HepG2 (cell line): ENCODE data around the gene METTL1. TPM values are rescaled to one million over a fixed set of nuclear protein-coding genes. Genes with fewer than 3 reads are reported as not detected.

Source experiments
- AGO2 ChIP-seq: fragments of 200-400 bp; formaldehyde crosslinking; optimal IDR thresholded peaks from 2 replicates; pipeline ENCODE3; 2017; ENCODE audit warnings: mild to moderate bottlenecking, low read depth, low read length, moderate library complexity
- GLI4 ChIP-seq: sonication (generic); formaldehyde crosslinking; IDR thresholded peaks from 2 replicates; pipeline ENCODE4 v1.5.1; 2020; ENCODE audit warnings: missing genetic modification reagents, mild to moderate bottlenecking, moderate library complexity, borderline replicate concordance
- HCFC1 ChIP-seq: fragments of 150-350 bp; IDR thresholded peaks from 2 replicates; pipeline ENCODE4 v1.6.1; 2014; ENCODE audit warnings: low read depth, low read length
- HNF4G ChIP-seq, 2 experiments: sonication (generic) in 1 of 2; formaldehyde crosslinking in 1 of 2; IDR thresholded peaks; 2 replicates each; pipeline versions ENCODE4 v1.4.0 to v1.6.1; 2011 to 2020; ENCODE audit warnings: borderline replicate concordance in 2 of 2, low read depth in 2 of 2, mild to moderate bottlenecking in 2 of 2, low read length in 1 of 2, missing genetic modification reagents in 1 of 2, moderate library complexity in 1 of 2
- SMYD3 ChIP-seq: sonication (generic); formaldehyde crosslinking; IDR thresholded peaks from 2 replicates; pipeline ENCODE4 v1.8.1; 2023; ENCODE audit warnings: mild to moderate bottlenecking, missing genetic modification reagents
- SOX5 ChIP-seq: IDR thresholded peaks from 2 replicates; pipeline ENCODE4 v1.6.1; 2016; ENCODE audit warnings: borderline replicate concordance
- ZBTB8A ChIP-seq: sonication (generic); formaldehyde crosslinking; IDR thresholded peaks from 2 replicates; pipeline ENCODE4 v1.4.0; 2020; ENCODE audit warnings: mild to moderate bottlenecking, low read depth, missing genetic modification reagents, borderline replicate concordance
- polyA plus RNA-seq, 8 experiments: library from polyadenylated mRNA; depleted of rRNA in 3 of 8; stranded (reverse) in 7 of 8; unstranded in 1 of 8; fragments of >200 nt; fragmentation: Illumina TruSeq in 4 of 8; extraction: Trizol in 4 of 8; gene quantifications; 2 replicates each; pipeline versions ENCODE4 v1.2.1 to v1.2.3, GENCODE V29; 2011 to 2016; ENCODE audit warnings: low read depth in 4 of 8, missing spikeins in 1 of 8, mixed read lengths in 1 of 8; ENCODE audit not compliant: insufficient read depth in 1 of 8
- total RNA-seq, 5 experiments: library from RNA; depleted of rRNA; stranded (reverse); fragments of >200 nt; fragmentation: Illumina TruSeq; extraction: Trizol; gene quantifications; 2 replicates each; pipeline ENCODE4 v1.2.3, GENCODE V29; 2016; ENCODE audit warnings: low read depth in 1 of 5
- TF ChIP-seq, protein P1 (sequence below): sonication (generic); formaldehyde crosslinking; IDR thresholded peaks from 2 replicates; pipeline ENCODE4 v1.4.0; 2020; ENCODE audit warnings: mild to moderate bottlenecking, missing genetic modification reagents
- TF ChIP-seq, protein P2 (sequence below): IDR thresholded peaks from 2 replicates; pipeline ENCODE4 v1.6.1; 2016; ENCODE audit warnings: missing compliant biosample characterization, missing genetic modification reagents, borderline replicate concordance
- TF ChIP-seq, protein P3 (sequence below): IDR thresholded peaks from 2 replicates; pipeline ENCODE4 v1.6.1; 2016; ENCODE audit warnings: mild to moderate bottlenecking, missing biosample characterization, missing genetic modification reagents
- TF ChIP-seq, protein P4 (sequence below): sonication (generic); formaldehyde crosslinking; IDR thresholded peaks from 2 replicates; pipeline ENCODE4 v1.4.0; 2020; ENCODE audit warnings: mild to moderate bottlenecking, missing genetic modification reagents

Gene METTL1
- total and polyA plus RNA-seq, 2 of the 13 experiments (the other 11 are each of a cell fraction or from before 2014, with no cell fraction given), result 34.7 to 36.9 TPM

DNA sequence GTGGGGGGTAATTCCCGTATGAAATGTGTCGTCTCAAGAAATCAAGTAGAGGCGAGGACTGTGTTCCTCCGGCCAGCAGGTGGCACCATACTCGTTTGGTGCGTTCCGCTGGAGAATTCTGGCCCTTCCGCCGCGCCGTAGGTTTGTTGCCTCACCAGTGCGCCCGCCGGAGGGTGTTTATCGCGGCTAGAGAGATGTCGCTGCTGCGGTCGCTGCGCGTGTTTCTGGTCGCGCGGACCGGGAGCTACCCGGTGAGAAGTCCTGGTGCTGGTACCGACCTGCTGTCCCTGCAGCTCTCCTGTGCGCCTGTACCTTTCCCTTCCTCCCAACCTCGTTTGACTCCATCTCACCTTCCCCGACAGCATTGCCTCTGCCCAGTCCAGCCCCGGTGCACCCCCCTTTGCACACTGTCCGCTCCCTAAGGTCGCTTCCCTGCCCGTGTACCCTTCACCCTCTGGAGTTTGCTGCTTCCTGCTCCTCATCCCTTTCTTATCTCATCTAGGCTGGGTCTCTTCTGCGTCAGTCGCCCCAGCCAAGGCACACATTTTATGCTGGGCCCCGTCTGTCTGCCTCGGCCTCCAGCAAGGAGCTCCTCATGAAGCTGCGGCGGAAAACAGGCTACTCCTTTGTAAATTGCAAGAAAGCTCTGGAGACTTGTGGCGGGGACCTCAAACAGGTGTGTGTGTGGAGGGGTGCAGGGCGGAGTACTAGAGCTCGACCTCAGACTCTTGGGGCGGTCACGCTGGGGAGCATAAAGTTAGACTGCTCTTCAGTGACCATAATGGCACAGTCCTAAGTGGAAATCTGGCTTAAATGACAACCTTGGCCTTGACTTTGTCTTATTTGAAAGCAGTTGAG lies 10.9 kb upstream of the METTL1 start, which contains the start of gene TSFM (continued):
- no peak for TF ChIP-seq ZBTB8A (CRISPR knock-in tag)
- TF ChIP-seq, protein P1, sequence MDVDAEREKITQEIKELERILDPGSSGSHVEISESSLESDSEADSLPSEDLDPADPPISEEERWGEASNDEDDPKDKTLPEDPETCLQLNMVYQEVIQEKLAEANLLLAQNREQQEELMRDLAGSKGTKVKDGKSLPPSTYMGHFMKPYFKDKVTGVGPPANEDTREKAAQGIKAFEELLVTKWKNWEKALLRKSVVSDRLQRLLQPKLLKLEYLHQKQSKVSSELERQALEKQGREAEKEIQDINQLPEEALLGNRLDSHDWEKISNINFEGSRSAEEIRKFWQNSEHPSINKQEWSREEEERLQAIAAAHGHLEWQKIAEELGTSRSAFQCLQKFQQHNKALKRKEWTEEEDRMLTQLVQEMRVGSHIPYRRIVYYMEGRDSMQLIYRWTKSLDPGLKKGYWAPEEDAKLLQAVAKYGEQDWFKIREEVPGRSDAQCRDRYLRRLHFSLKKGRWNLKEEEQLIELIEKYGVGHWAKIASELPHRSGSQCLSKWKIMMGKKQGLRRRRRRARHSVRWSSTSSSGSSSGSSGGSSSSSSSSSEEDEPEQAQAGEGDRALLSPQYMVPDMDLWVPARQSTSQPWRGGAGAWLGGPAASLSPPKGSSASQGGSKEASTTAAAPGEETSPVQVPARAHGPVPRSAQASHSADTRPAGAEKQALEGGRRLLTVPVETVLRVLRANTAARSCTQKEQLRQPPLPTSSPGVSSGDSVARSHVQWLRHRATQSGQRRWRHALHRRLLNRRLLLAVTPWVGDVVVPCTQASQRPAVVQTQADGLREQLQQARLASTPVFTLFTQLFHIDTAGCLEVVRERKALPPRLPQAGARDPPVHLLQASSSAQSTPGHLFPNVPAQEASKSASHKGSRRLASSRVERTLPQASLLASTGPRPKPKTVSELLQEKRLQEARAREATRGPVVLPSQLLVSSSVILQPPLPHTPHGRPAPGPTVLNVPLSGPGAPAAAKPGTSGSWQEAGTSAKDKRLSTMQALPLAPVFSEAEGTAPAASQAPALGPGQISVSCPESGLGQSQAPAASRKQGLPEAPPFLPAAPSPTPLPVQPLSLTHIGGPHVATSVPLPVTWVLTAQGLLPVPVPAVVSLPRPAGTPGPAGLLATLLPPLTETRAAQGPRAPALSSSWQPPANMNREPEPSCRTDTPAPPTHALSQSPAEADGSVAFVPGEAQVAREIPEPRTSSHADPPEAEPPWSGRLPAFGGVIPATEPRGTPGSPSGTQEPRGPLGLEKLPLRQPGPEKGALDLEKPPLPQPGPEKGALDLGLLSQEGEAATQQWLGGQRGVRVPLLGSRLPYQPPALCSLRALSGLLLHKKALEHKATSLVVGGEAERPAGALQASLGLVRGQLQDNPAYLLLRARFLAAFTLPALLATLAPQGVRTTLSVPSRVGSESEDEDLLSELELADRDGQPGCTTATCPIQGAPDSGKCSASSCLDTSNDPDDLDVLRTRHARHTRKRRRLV (CRISPR knock-in tag), result peak; percentile 89; the same call in 1 of the 2 replicates
- TF ChIP-seq, protein P2, sequence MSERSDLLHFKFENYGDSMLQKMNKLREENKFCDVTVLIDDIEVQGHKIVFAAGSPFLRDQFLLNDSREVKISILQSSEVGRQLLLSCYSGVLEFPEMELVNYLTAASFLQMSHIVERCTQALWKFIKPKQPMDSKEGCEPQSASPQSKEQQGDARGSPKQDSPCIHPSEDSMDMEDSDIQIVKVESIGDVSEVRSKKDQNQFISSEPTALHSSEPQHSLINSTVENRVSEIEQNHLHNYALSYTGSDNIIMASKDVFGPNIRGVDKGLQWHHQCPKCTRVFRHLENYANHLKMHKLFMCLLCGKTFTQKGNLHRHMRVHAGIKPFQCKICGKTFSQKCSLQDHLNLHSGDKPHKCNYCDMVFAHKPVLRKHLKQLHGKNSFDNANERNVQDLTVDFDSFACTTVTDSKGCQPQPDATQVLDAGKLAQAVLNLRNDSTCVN, result no peak; the same call in 1 of the 2 replicates
- TF ChIP-seq, protein P3, sequence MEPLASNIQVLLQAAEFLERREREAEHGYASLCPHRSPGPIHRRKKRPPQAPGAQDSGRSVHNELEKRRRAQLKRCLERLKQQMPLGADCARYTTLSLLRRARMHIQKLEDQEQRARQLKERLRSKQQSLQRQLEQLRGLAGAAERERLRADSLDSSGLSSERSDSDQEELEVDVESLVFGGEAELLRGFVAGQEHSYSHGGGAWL (CRISPR knock-in tag), result peak; percentile 73
- TF ChIP-seq AGO2, result peak; percentile 85
- TF ChIP-seq, protein P4, sequence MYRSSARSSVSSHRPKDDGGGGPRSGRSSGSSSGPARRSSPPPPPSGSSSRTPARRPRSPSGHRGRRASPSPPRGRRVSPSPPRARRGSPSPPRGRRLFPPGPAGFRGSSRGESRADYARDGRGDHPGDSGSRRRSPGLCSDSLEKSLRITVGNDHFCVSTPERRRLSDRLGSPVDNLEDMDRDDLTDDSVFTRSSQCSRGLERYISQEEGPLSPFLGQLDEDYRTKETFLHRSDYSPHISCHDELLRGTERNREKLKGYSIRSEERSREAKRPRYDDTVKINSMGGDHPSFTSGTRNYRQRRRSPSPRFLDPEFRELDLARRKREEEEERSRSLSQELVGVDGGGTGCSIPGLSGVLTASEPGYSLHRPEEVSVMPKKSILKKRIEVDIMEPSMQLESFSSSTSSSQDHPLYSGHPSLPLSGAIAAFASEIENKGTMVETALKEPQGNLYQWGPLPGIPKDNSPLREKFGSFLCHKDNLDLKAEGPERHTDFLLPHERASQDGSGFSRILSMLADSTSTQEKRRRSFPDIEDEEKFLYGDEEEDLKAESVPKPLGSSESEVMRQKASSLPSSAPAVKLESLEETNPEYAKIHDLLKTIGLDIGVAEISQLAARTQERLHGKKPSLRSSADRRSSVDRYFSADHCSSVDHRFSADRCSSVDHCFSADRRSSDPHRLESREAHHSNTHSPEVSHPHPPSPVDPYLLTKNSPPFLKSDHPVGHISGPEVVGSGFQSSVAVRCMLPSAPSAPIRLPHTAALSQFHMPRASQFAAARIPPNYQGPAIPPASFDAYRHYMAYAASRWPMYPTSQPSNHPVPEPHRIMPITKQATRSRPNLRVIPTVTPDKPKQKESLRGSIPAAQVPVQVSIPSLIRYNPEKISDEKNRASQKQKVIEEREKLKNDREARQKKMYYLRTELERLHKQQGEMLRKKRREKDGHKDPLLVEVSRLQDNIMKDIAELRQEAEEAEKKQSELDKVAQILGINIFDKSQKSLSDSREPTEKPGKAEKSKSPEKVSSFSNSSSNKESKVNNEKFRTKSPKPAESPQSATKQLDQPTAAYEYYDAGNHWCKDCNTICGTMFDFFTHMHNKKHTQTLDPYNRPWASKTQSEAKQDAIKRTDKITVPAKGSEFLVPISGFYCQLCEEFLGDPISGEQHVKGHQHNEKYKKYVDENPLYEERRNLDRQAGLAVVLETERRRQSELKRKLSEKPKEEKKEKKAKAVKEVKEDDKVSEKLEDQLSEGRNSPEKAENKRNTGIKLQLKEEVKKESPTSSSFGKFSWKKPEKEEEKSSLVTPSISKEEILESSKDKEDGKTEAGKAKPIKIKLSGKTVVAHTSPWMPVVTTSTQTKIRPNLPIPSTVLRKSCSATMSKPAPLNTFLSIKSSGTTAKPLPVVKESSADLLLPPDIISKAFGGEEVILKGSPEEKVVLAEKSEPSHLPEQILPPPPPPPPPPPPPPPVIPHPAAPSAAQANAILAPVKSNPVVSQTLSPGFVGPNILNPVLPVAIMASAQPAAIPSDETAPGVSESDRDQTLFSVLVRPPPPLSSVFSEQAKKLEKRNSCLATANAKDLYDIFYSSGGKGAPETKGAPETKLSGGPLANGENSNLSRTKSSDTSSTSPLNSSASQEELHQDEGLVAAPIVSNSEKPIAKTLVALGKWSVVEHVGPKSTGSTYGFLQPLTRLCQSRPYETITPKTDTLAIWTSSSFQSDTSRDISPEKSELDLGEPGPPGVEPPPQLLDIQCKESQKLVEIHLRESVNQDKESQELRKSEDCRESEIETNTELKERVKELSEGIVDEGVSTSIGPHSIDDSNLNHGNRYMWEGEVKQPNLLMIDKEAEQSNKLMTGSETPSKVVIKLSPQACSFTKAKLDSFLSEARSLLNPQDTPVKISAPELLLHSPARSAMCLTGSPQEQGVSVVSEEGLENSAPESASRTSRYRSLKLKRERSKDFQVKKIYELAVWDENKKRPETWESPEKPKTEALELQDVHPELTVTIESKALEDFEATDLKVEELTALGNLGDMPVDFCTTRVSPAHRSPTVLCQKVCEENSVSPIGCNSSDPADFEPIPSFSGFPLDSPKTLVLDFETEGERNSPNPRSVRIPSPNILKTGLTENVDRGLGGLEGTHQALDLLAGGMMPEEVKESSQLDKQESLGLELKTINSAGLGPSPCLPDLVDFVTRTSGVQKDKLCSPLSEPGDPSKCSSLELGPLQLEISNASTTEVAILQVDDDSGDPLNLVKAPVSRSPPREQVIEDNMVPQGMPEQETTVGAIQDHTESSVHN (CRISPR knock-in tag), result 0 out of 2 replicates have a peak, but pooled peaks have one; percentile 50
- TF ChIP-seq HNF4G (IDR thresholded peaks at IDR 0.05; ENCODE audit: borderline replicate concordance, low read depth, low read length), result no peak
- TF ChIP-seq HNF4G (CRISPR knock-in tag; IDR thresholded peaks at IDR 0.05; ENCODE audit: borderline replicate concordance, low read depth), result no peak
- peak; percentile 64; the same call in 1 of the 2 replicates for TF ChIP-seq HCFC1
- TF ChIP-seq SOX5 (CRISPR knock-in tag), result peak; percentile 64
- TF ChIP-seq SMYD3, result no peak
- 0 out of 2 replicates have a peak, but pooled peaks have one; percentile 20 for TF ChIP-seq GLI4 (CRISPR knock-in tag)
